Measurements from ENCODE around the gene CSMD2.

GRCh38 chr1:34053660-34054059 lies 111.4 kb downstream of the CSMD2 start:
- no peak for TF ChIP-seq CTCF (conservative IDR thresholded peaks at IDR 0.05; ENCODE audit: low read depth in 2 of 2)
- TF ChIP-seq POLR2AphosphoS5 (IDR thresholded peaks at IDR 0.05; ENCODE audit: low read depth): no peak
- TF ChIP-seq REST (IDR thresholded peaks at IDR 0.05; ENCODE audit: unreplicated experiment): no peak
- TF ChIP-seq EZH2 (IDR thresholded peaks at IDR 0.05; ENCODE audit: low read depth, unreplicated experiment): no peak
- TF ChIP-seq JUNB (IDR thresholded peaks at IDR 0.05; ENCODE audit: unreplicated experiment): no peak
- TF ChIP-seq EZH2phosphoT487 (IDR thresholded peaks at IDR 0.05; ENCODE audit: unreplicated experiment): no peak
- TF ChIP-seq ETS1 (IDR thresholded peaks at IDR 0.05): no peak
- no peak for TF ChIP-seq CREB1 (CRISPR knock-in tag; IDR thresholded peaks at IDR 0.05; ENCODE audit: low read depth)
- no peak for TF ChIP-seq ZNF114 (CRISPR knock-in tag; IDR thresholded peaks at IDR 0.05)
- no peak for TF ChIP-seq ZNF331 (CRISPR knock-in tag; IDR thresholded peaks at IDR 0.05; ENCODE audit: low read depth)
- no peak for TF ChIP-seq STAT1 (IDR thresholded peaks at IDR 0.05; ENCODE audit: unreplicated experiment)
